HepG2 (cell line): ENCODE measurements around the gene GPR33. TPM values are rescaled to one million over a fixed set of nuclear protein-coding genes. Genes with fewer than 3 reads are reported as not detected.

Source experiments
- ATAC-seq: fragments of 200-7000 bp; cut with Tn5 transposase; 3 replicates; pipeline ENCODE4 v1.9.1; 2020; ENCODE audit warnings: mild to moderate bottlenecking, moderate library complexity
- BruUV-seq: library from RNA; stranded (reverse); fragments of 400-500 nt; replicated peaks from 2 replicates; lab custom pipeline; 2021; lab: Mats Ljungman, UMichigan
- CTCF ChIA-PET: fragments of 300-600 bp; formaldehyde crosslinking; extraction: SDS; loops from one replicate; lab custom pipeline; 2021; ENCODE audit warnings: low total read pairs, inconsistent platforms, low intra/inter-chr PET ratio; lab: Yijun Ruan, JAX
- POLR2A ChIA-PET: fragments of 350-600 bp; sonication (Branson Sonifier 250); formaldehyde crosslinking; loops from one replicate; lab custom pipeline; 2020; ENCODE audit warnings: antibody characterized with exemption, inconsistent platforms; lab: Yijun Ruan, JAX
- DNase-seq: peaks from one replicate; pipeline ENCODE4 v3.0.0-alpha.2; 2015; ENCODE audit warnings: low spot score
- FAIRE-seq: peaks from 3 replicates; lab custom pipeline; 2011; peaks lifted over from hg19 to GRCh38; lab: Jason Lieb, UNC
- H2AFZ ChIP-seq: one replicate; pipeline ENCODE4 v1.6.1; 2011; ENCODE audit warnings: low read length, inconsistent platforms
- H3K27ac ChIP-seq: fragments of 300-600 bp; 3 replicates; pipeline ENCODE4 v1.8.0; 2011; ENCODE audit warnings: mixed run types, mild to moderate bottlenecking, mixed read lengths, low read length, inconsistent platforms; ENCODE audit not compliant: insufficient read depth; ENCODE audit errors: extremely low read length
- H3K27me3 ChIP-seq, 2 experiments: fragments of 200-600 bp in 1 of 2; 2 replicates in 1 of 2; 3 replicates in 1 of 2; pipeline versions ENCODE4 v1.6.0 to v1.8.0; 2011; ENCODE audit warnings: low read length in 2 of 2, mild to moderate bottlenecking in 2 of 2, moderate library complexity in 2 of 2, inconsistent platforms in 1 of 2; ENCODE audit not compliant: insufficient read depth in 2 of 2, control insufficient read depth in 1 of 2
- H3K36me3 ChIP-seq, 2 experiments: fragments of 200-600 bp in 1 of 2; replicated peaks in 1 of 2; 2 replicates in 1 of 2; 3 replicates in 1 of 2; pipeline versions ENCODE4 v1.5.1 to v1.8.0; 2011; ENCODE audit warnings: low read length in 2 of 2, inconsistent platforms in 1 of 2; ENCODE audit not compliant: insufficient read depth in 2 of 2, control insufficient read depth in 1 of 2
- H3K4me1 ChIP-seq: 2 replicates; pipeline ENCODE4 v1.5.1; 2012; ENCODE audit warnings: low read length, inconsistent platforms; ENCODE audit not compliant: insufficient read depth
- H3K4me2 ChIP-seq: 2 replicates; pipeline ENCODE4 v1.6.0; 2011; ENCODE audit warnings: low read depth, low read length, inconsistent platforms
- H3K4me3 ChIP-seq, 3 experiments: fragments of 200-600 bp in 1 of 3; sonication (generic), shearing (Covaris generic) in 1 of 3; replicated peaks in 1 of 3; 2 replicates each; pipeline ENCODE4 v1.5.1; 2011 to 2016; ENCODE audit warnings: low read length in 3 of 3, inconsistent platforms in 2 of 3, low read depth in 2 of 3, mild to moderate bottlenecking in 2 of 3, control low read depth in 1 of 3, mixed read lengths in 1 of 3; ENCODE audit not compliant: insufficient read depth in 1 of 3
- H3K79me2 ChIP-seq: one replicate; pipeline ENCODE4 v1.6.1; 2011; ENCODE audit warnings: low read length, inconsistent platforms; ENCODE audit not compliant: insufficient read depth
- H3K9ac ChIP-seq: 2 replicates; pipeline ENCODE4 v1.6.0; 2011; ENCODE audit warnings: mild to moderate bottlenecking, low read depth, low read length, inconsistent platforms; ENCODE audit not compliant: insufficient read depth
- H3K9me3 ChIP-seq: 2 replicates; pipeline ENCODE4 v1.5.1; 2012; ENCODE audit warnings: mild to moderate bottlenecking, low read length
- H4K20me1 ChIP-seq: 2 replicates; pipeline ENCODE4 v1.6.0; 2011; ENCODE audit warnings: inconsistent platforms, mild to moderate bottlenecking, low read length, moderate library complexity; ENCODE audit not compliant: insufficient read depth
- DMTF1 ChIP-seq: sonication (generic); formaldehyde crosslinking; IDR thresholded peaks from 2 replicates; pipeline ENCODE4 v1.4.0; 2020; ENCODE audit warnings: mild to moderate bottlenecking, missing genetic modification reagents
- E2F2 ChIP-seq: sonication (generic); formaldehyde crosslinking; IDR thresholded peaks from 2 replicates; pipeline ENCODE4 v1.4.0; 2020; ENCODE audit warnings: missing genetic modification reagents, borderline replicate concordance
- NFAT5 ChIP-seq: sonication (generic); formaldehyde crosslinking; IDR thresholded peaks from 2 replicates; pipeline ENCODE4 v1.4.0; 2020; ENCODE audit warnings: missing genetic modification reagents
- PITX1 ChIP-seq: sonication (generic); formaldehyde crosslinking; IDR thresholded peaks from 2 replicates; pipeline ENCODE4 v1.5.1; 2020; ENCODE audit warnings: mild to moderate bottlenecking, missing genetic modification reagents
- ZBTB21 ChIP-seq: sonication (generic); formaldehyde crosslinking; IDR thresholded peaks from 2 replicates; pipeline ENCODE4 v1.4.0; 2020; ENCODE audit warnings: missing genetic modification reagents
- ZBTB46 ChIP-seq: sonication (generic); formaldehyde crosslinking; IDR thresholded peaks from 2 replicates; pipeline ENCODE4 v1.4.0; 2020; ENCODE audit warnings: mild to moderate bottlenecking, missing genetic modification reagents, borderline replicate concordance
- ZGPAT ChIP-seq: IDR thresholded peaks from 2 replicates; pipeline ENCODE4 v1.6.1; 2016; ENCODE audit warnings: mild to moderate bottlenecking
- ZNF10 ChIP-seq: sonication (generic); formaldehyde crosslinking; IDR thresholded peaks from 2 replicates; pipeline ENCODE4 v1.4.0; 2020; ENCODE audit warnings: mild to moderate bottlenecking, low read depth, missing genetic modification reagents, borderline replicate concordance
- ZNF207 ChIP-seq: fragments of 450-650 bp; IDR thresholded peaks from 2 replicates; pipeline ENCODE4 v1.6.1; 2016; ENCODE audit warnings: antibody characterized with exemption, borderline replicate concordance
- ZNF782 ChIP-seq: sonication (generic); formaldehyde crosslinking; IDR thresholded peaks from 2 replicates; pipeline ENCODE4 v1.4.0; 2020; ENCODE audit warnings: missing genetic modification reagents, mild to moderate bottlenecking, borderline replicate concordance
- ZNF879 ChIP-seq: sonication (generic); formaldehyde crosslinking; IDR thresholded peaks from 2 replicates; pipeline ENCODE4 v1.8.1; 2023; ENCODE audit warnings: missing genetic modification reagents
- WGBS: methylation state at CpG from one replicate; pipeline ENCODE4 v1.1.6; 2017; ENCODE audit warnings: low lambda C conversion rate; 5-methylcytosine and 5-hydroxymethylcytosine counted together
- in situ Hi-C: cut with HindIII; loops from 2 replicates; pipeline ENCODE4 v1.10.0; 2017; ENCODE audit warnings: low pct_unique_long_range_greater_than_20kb; ENCODE audit not compliant: extremely low pct_ligation_motif_present
- intact Hi-C: fragments of 100-400 bp; cut with micrococcal nuclease; formaldehyde crosslinking; loops from one replicate; pipeline ENCODE4 v1.10.0; 2022; ENCODE audit not compliant: unreplicated experiment
- polyA plus RNA-seq, 8 experiments: library from polyadenylated mRNA; depleted of rRNA in 3 of 8; stranded (reverse) in 7 of 8; unstranded in 1 of 8; fragments of >200 nt; fragmentation: Illumina TruSeq in 4 of 8; extraction: Trizol in 4 of 8; gene quantifications; 2 replicates each; pipeline versions ENCODE4 v1.2.1 to v1.2.3, GENCODE V29; 2011 to 2016; ENCODE audit warnings: low read depth in 4 of 8, missing spikeins in 1 of 8, mixed read lengths in 1 of 8; ENCODE audit not compliant: insufficient read depth in 1 of 8
- total RNA-seq, 5 experiments: library from RNA; depleted of rRNA; stranded (reverse); fragments of >200 nt; fragmentation: Illumina TruSeq; extraction: Trizol; gene quantifications; 2 replicates each; pipeline ENCODE4 v1.2.3, GENCODE V29; 2016; ENCODE audit warnings: low read depth in 1 of 5

GPR33 gene
- total and polyA plus RNA-seq, 2 of the 13 experiments (the other 11 are each of a cell fraction or from before 2014, with no cell fraction given) = not detected

GRCh38 chr14:31529053-31529452, 41.2 kb upstream of the GPR33 start:
- Histone ChIP-seq H3K27me3 (no peaks in the 10 kb centered on the region), H3K4me1 (peaks cover 16% of the 10 kb centered on the region), H3K4me2 (no peak overlapping the region), H3K79me2 (no peaks in the 10 kb centered on the region), H3K4me3 (no peak overlapping the region), H2AFZ (no peak overlapping the region), H3K9ac (no peak overlapping the region), H3K36me3 (no peaks in the 10 kb centered on the region), H4K20me1 (no peaks in the 10 kb centered on the region), H3K27ac (no peak overlapping the region), H3K9me3 (no peaks in the 10 kb centered on the region)
- ChIA-PET CTCF (no interaction called here), POLR2A (no interaction called here)
- BruUV-seq = no TSS peak
- DNase-seq (peak; percentile 58), FAIRE-seq (no peak), ATAC-seq (peak; percentile 92)
- in situ Hi-C loops = no loop called here
- intact Hi-C loops = no loop called here
- WGBS = 0% methylated on average over 1 of the region's 1 CpG
- TF ChIP-seq ZNF879 (CRISPR knock-in tag) = no peak
- TF ChIP-seq PITX1 (CRISPR knock-in tag) = no peak
- no peak for TF ChIP-seq ZNF207
- no peak for TF ChIP-seq E2F2 (CRISPR knock-in tag)
- no peak for TF ChIP-seq ZBTB21 (CRISPR knock-in tag)
- no peak for TF ChIP-seq ZNF782 (CRISPR knock-in tag)
- no peak for TF ChIP-seq ZBTB46 (CRISPR knock-in tag)
- no peak for TF ChIP-seq DMTF1 (CRISPR knock-in tag)
- TF ChIP-seq ZGPAT = peak; percentile 58
- TF ChIP-seq NFAT5 (CRISPR knock-in tag) = no peak
- no peak for TF ChIP-seq ZNF10 (CRISPR knock-in tag)
